K562 (cell line): Measurements from ENCODE around the gene ANP32B. TPM values are rescaled to one million over a fixed set of nuclear protein-coding genes. Genes with fewer than 3 reads are reported as not detected.

Source experiments
- BACH1 ChIP-seq: fragments of 200-800 bp; sonication (Bioruptor generic); IDR thresholded peaks from 2 replicates; pipeline ENCODE4 v1.6.1; 2016; ENCODE audit warnings: missing genetic modification characterization, missing compliant biosample characterization
- CBX3 ChIP-seq, 2 experiments: IDR thresholded peaks; 1 replicate in 1 of 2; 2 replicates in 1 of 2; pipeline ENCODE4 v1.6.1; 2012; ENCODE audit warnings: inconsistent platforms in 2 of 2, low read length in 2 of 2, borderline replicate concordance in 1 of 2, control low read depth in 1 of 2
- HMG20B ChIP-seq: fragments of 250-450 bp; sonication (Bioruptor Pico); IDR thresholded peaks from 2 replicates; pipeline ENCODE4 v1.5.0; 2021; ENCODE audit warnings: mild to moderate bottlenecking
- MBD2 ChIP-seq: sonication (generic); IDR thresholded peaks from 2 replicates; pipeline ENCODE4 v1.6.1; 2016; ENCODE audit warnings: low read depth, borderline replicate concordance
- NR1H2 ChIP-seq: sonication (generic); formaldehyde crosslinking; IDR thresholded peaks from 2 replicates; pipeline ENCODE4 v1.4.0; 2020; ENCODE audit warnings: mild to moderate bottlenecking, missing genetic modification reagents
- NR2C2 ChIP-seq, 2 experiments: fragments of 200-800 bp in 1 of 2; sonication (Bioruptor generic) in 1 of 2; sonication (generic) in 1 of 2; formaldehyde crosslinking in 1 of 2; IDR thresholded peaks; 2 replicates each; pipeline versions ENCODE4 v1.6.1 to v1.8.0; 2016 to 2022; ENCODE audit warnings: mild to moderate bottlenecking in 1 of 2, missing compliant biosample characterization in 1 of 2, missing genetic modification characterization in 1 of 2, missing genetic modification reagents in 1 of 2
- PTTG1 ChIP-seq: fragments of 450-650 bp; IDR thresholded peaks from 2 replicates; pipeline ENCODE4 v1.6.1; 2016; ENCODE audit warnings: low read depth, mild to moderate bottlenecking, missing genetic modification characterization, missing compliant biosample characterization
- RBM39 ChIP-seq: fragments of 200-400 bp; formaldehyde crosslinking; optimal IDR thresholded peaks from 2 replicates; pipeline ENCODE3; 2018; ENCODE audit warnings: low read depth, low read length
- SPI1 ChIP-seq: IDR thresholded peaks from 2 replicates; pipeline ENCODE4 v1.6.1; 2011; ENCODE audit warnings: low read depth, low read length, control low read depth, borderline replicate concordance
- TAF1 ChIP-seq: IDR thresholded peaks from 2 replicates; pipeline ENCODE4 v1.6.1; 2011; ENCODE audit warnings: mild to moderate bottlenecking, low read length, moderate library complexity; ENCODE audit not compliant: insufficient read depth, control insufficient read depth, severe bottlenecking; ENCODE audit errors: extremely low read depth
- ZBTB11 ChIP-seq, 3 experiments: fragments of 200-800 bp in 1 of 3; fragments of 250-450 bp in 1 of 3; fragments of 450-650 bp in 1 of 3; sonication (Bioruptor Pico) in 1 of 3; sonication (Bioruptor generic) in 1 of 3; formaldehyde crosslinking in 1 of 3; IDR thresholded peaks; 2 replicates each; pipeline versions ENCODE4 v1.6.1 to v1.8.0; 2016 to 2022; ENCODE audit warnings: mild to moderate bottlenecking in 2 of 3, missing genetic modification characterization in 2 of 3, missing compliant biosample characterization in 1 of 3, moderate library complexity in 1 of 3
- ZBTB9 ChIP-seq: fragments of 450-650 bp; formaldehyde crosslinking; IDR thresholded peaks from 2 replicates; pipeline ENCODE4 v1.4.0; 2020; ENCODE audit warnings: mild to moderate bottlenecking, moderate library complexity
- ZNF12 ChIP-seq: sonication (generic); formaldehyde crosslinking; IDR thresholded peaks from 2 replicates; pipeline ENCODE4 v1.4.0; 2020; ENCODE audit warnings: mild to moderate bottlenecking, missing genetic modification reagents
- ZNF253 ChIP-seq: fragments of 250-450 bp; sonication (Bioruptor Pico); conservative IDR thresholded peaks from 2 replicates; pipeline ENCODE4 v1.6.1; 2021; ENCODE audit warnings: mild to moderate bottlenecking
- ZNF518B ChIP-seq: fragments of 250-450 bp; sonication (Bioruptor Pico); IDR thresholded peaks from 2 replicates; pipeline ENCODE4 v1.5.0; 2021; ENCODE audit warnings: mild to moderate bottlenecking, moderate library complexity
- ZNF77 ChIP-seq: fragments of 250-450 bp; sonication (Bioruptor Pico); IDR thresholded peaks from 2 replicates; pipeline ENCODE4 v1.5.0; 2020
- polyA plus RNA-seq, 8 experiments: library from polyadenylated mRNA; depleted of rRNA in 4 of 8; stranded (reverse) in 5 of 8; unstranded in 3 of 8; fragments of >200 nt; fragmentation: Nextera tagmentation in 2 of 8; fragmentation: Illumina TruSeq in 1 of 8; extraction: Ambion mirVana in 2 of 8; extraction: Trizol in 1 of 8; gene quantifications; 2 replicates each; pipeline versions ENCODE4 v1.2.1 to v1.2.3, GENCODE V29; 2011 to 2014; ENCODE audit warnings: inconsistent platforms in 1 of 8, missing spikeins in 1 of 8
- total RNA-seq, 7 experiments: library from RNA; depleted of rRNA in 6 of 7; stranded (reverse); fragments of >200 nt in 6 of 7; fragmentation: Illumina TruSeq in 2 of 7; extraction: Trizol in 2 of 7; gene quantifications; 2 replicates each; pipeline versions ENCODE4 v1.2.1 to v1.2.3, GENCODE V29; 2011 to 2021; ENCODE audit warnings: low replicate concordance in 1 of 7

ANP32B gene
- total and polyA plus RNA-seq, 9 of the 15 experiments (the other 6 are each of a cell fraction or from before 2014, with no cell fraction given) = 68.9 to 815 (median 141) TPM

GRCh38 chr9:98056269-98057137 is 73.4 kb downstream of the ANP32B start, which contains the start of gene NANS (continued):
- TF ChIP-seq PTTG1 = no peak
- no peak for TF ChIP-seq ZBTB11 (CRISPR knock-in tag; IDR thresholded peaks at IDR 0.05)
- TF ChIP-seq ZBTB9 (CRISPR knock-in tag) = no peak
- TF ChIP-seq ZNF253 (CRISPR knock-in tag) = no peak
- TF ChIP-seq MBD2 = no peak
- TF ChIP-seq ZNF12 (CRISPR knock-in tag) = no peak
- no peak for TF ChIP-seq RBM39
- no peak for TF ChIP-seq BACH1 (tag)
- peak; percentile 97 for TF ChIP-seq TAF1
- TF ChIP-seq CBX3 (IDR thresholded peaks at IDR 0.05; ENCODE audit: borderline replicate concordance in 1 of 2, low read length in 2 of 2) = 0 out of 3 replicates have a peak, but pooled peaks of 1 of the 2 experiments have one; percentile 8
- TF ChIP-seq NR1H2 = no peak
- no peak for TF ChIP-seq ZNF77 (CRISPR knock-in tag)
- peak; percentile 74; the same call in 1 of the 2 replicates for TF ChIP-seq SPI1
- TF ChIP-seq NR2C2 (CRISPR knock-in tag; IDR thresholded peaks at IDR 0.05) = peak; percentile 73
- no peak; the same call in 1 of the 2 replicates for TF ChIP-seq NR2C2 (tag; IDR thresholded peaks at IDR 0.05)
- TF ChIP-seq ZNF518B (CRISPR knock-in tag) = no peak
- TF ChIP-seq HMG20B = no peak
